Endothelial cell of umbilical vein (primary cell): Measurements from ENCODE around the gene UST. TPM values are rescaled to one million over a fixed set of nuclear protein-coding genes. Genes with fewer than 3 reads are reported as not detected.

Source experiments
- BruUV-seq: library from RNA; stranded (reverse); fragments of 400-500 nt; replicated peaks from 2 replicates; lab custom pipeline; 2021; lab: Mats Ljungman, UMichigan
- CTCF ChIA-PET: fragments of 300-600, 350-600 bp; sonication (Branson Sonifier 250); formaldehyde crosslinking; loops from one replicate; lab custom pipeline; 2021; ENCODE audit warnings: antibody characterized with exemption, inconsistent platforms; lab: Charles Lee
- POLR2A ChIA-PET: fragments of 300-600, 350-600 bp; sonication (Branson Sonifier 250); formaldehyde crosslinking; loops from one replicate; lab custom pipeline; 2021; ENCODE audit warnings: antibody characterized with exemption, inconsistent platforms; lab: Charles Lee
- DNase-seq: peaks from one replicate; pipeline ENCODE4 v3.0.0-alpha.2; 2011; ENCODE audit warnings: low read depth, low spot score
- FAIRE-seq: peaks from 2 replicates; lab custom pipeline; 2011; peaks lifted over from hg19 to GRCh38; lab: Jason Lieb, UNC
- H2AFZ ChIP-seq: 2 replicates; pipeline ENCODE4 v1.6.0; 2012; ENCODE audit warnings: low read depth, low read length, control low read depth, inconsistent platforms
- H3K27ac ChIP-seq: 2 replicates; pipeline ENCODE4 v1.5.1; 2011; ENCODE audit warnings: low read depth, mild to moderate bottlenecking, control low read depth, low read length, moderate library complexity; ENCODE audit not compliant: insufficient read depth
- H3K27me3 ChIP-seq, 2 experiments: 2 replicates each; pipeline versions ENCODE4 v1.6.0 to v1.6.1; 2011; ENCODE audit warnings: low read length in 2 of 2, mixed read lengths in 1 of 2; ENCODE audit not compliant: control insufficient read depth in 2 of 2, insufficient read depth in 2 of 2
- H3K36me3 ChIP-seq, 2 experiments: 2 replicates in 1 of 2; 3 replicates in 1 of 2; pipeline ENCODE4 v1.5.1; 2011; ENCODE audit warnings: low read length in 2 of 2, mild to moderate bottlenecking in 1 of 2, moderate library complexity in 1 of 2; ENCODE audit not compliant: control insufficient read depth in 2 of 2, insufficient read depth in 2 of 2; ENCODE audit errors: extremely low read depth in 1 of 2
- H3K4me1 ChIP-seq: 3 replicates; pipeline ENCODE4 v1.5.1; 2011; ENCODE audit warnings: mild to moderate bottlenecking, low read length; ENCODE audit not compliant: control insufficient read depth, insufficient read depth; ENCODE audit errors: extremely low read depth
- H3K4me2 ChIP-seq: 2 replicates; pipeline ENCODE4 v1.6.1; 2011; ENCODE audit warnings: low read length, control low read depth, mixed read lengths; ENCODE audit not compliant: insufficient read depth
- H3K4me3 ChIP-seq, 3 experiments: fragments of 200-600 bp in 1 of 3; sonication (generic), shearing (Covaris generic) in 1 of 3; replicated peaks in 1 of 3; 2 replicates each; pipeline ENCODE4 v1.5.1; 2011 to 2016; ENCODE audit warnings: control low read depth in 3 of 3, low read length in 3 of 3, mild to moderate bottlenecking in 2 of 3, inconsistent platforms in 1 of 3, low read depth in 1 of 3, moderate library complexity in 1 of 3; ENCODE audit not compliant: insufficient read depth in 1 of 3
- H3K79me2 ChIP-seq: 2 replicates; pipeline ENCODE4 v1.6.0; 2012; ENCODE audit warnings: low read length, inconsistent platforms; ENCODE audit not compliant: control insufficient read depth, insufficient read depth
- H3K9ac ChIP-seq: replicated peaks from 2 replicates; pipeline ENCODE3; 2011; ENCODE audit warnings: low read length, control low read depth; ENCODE audit not compliant: insufficient read depth; ENCODE audit errors: extremely low read depth
- H3K9me1 ChIP-seq: replicated peaks from 3 replicates; pipeline ENCODE4 v1.6.0; 2011; ENCODE audit warnings: mild to moderate bottlenecking, low read length; ENCODE audit not compliant: control insufficient read depth, insufficient read depth; ENCODE audit errors: extremely low read depth
- H3K9me3 ChIP-seq: replicated peaks from 2 replicates; pipeline ENCODE4 v1.5.1; 2012; ENCODE audit warnings: low read length, inconsistent platforms; ENCODE audit not compliant: control insufficient read depth, insufficient read depth
- H4K20me1 ChIP-seq: replicated peaks from 2 replicates; pipeline ENCODE3; 2011; ENCODE audit warnings: mild to moderate bottlenecking, low read length; ENCODE audit not compliant: control insufficient read depth, insufficient read depth; ENCODE audit errors: extremely low read depth
- EZH2 ChIP-seq: IDR thresholded peaks from 2 replicates; pipeline ENCODE4 v1.6.1; 2012; ENCODE audit warnings: borderline replicate concordance, low read depth, mild to moderate bottlenecking, moderate library complexity, low read length, inconsistent platforms; ENCODE audit not compliant: severe bottlenecking
- FOS ChIP-seq: IDR thresholded peaks from 2 replicates; pipeline ENCODE4 v1.6.1; 2011; ENCODE audit warnings: mild to moderate bottlenecking, low read length, moderate library complexity, borderline replicate concordance; ENCODE audit not compliant: insufficient read depth
- GATA2 ChIP-seq: IDR thresholded peaks from 2 replicates; pipeline ENCODE4 v1.7.0; 2011; ENCODE audit warnings: low read depth, mild to moderate bottlenecking, moderate library complexity, mixed read lengths, low read length; ENCODE audit not compliant: insufficient read length, insufficient read depth
- JUN ChIP-seq: IDR thresholded peaks from 2 replicates; pipeline ENCODE4 v1.6.1; 2011; ENCODE audit warnings: borderline replicate concordance, low read depth; ENCODE audit not compliant: insufficient read length, insufficient read depth
- MYC ChIP-seq: IDR thresholded peaks from one replicate; pipeline ENCODE4 v1.6.1; 2011; ENCODE audit warnings: mild to moderate bottlenecking, low read depth, low read length
- POLR2A ChIP-seq: IDR thresholded peaks from 2 replicates; pipeline ENCODE4 v1.6.1; 2012; ENCODE audit warnings: low read depth, mild to moderate bottlenecking, control low read depth, low read length
- POLR2AphosphoS5 ChIP-seq: IDR thresholded peaks from 2 replicates; pipeline ENCODE4 v1.6.1; 2012; ENCODE audit warnings: low read depth, mild to moderate bottlenecking, control low read depth, low read length, moderate library complexity; ENCODE audit not compliant: insufficient read depth
- dilution Hi-C: fragments of 300-500 bp; cut with MboI; formaldehyde crosslinking; loops from one replicate; pipeline ENCODE4 v1.15.0; 2019; ENCODE audit warnings: low sequenced_read_pairs; ENCODE audit not compliant: extremely low pct_ligation_motif_present
- intact Hi-C: fragments of 100-400 bp; cut with micrococcal nuclease; formaldehyde crosslinking; loops from one replicate; pipeline ENCODE4 v1.10.0; 2022
- polyA plus RNA-seq, 4 experiments: library from polyadenylated mRNA; depleted of rRNA in 3 of 4; stranded (reverse) in 3 of 4; unstranded in 1 of 4; fragments of >200 nt; gene quantifications; 2 replicates each; pipeline versions ENCODE4 v1.2.1 to v1.2.3, GENCODE V29; 2011 to 2012; ENCODE audit warnings: missing spikeins in 1 of 4
- total RNA-seq: library from RNA; stranded (reverse); gene quantifications from 2 replicates; pipeline ENCODE4 v1.2.3, GENCODE V29; 2021
- TF ChIP-seq, protein P1 (sequence below): IDR thresholded peaks from 2 replicates; pipeline ENCODE4 v1.6.1; 2011; ENCODE audit not compliant: insufficient read depth, insufficient read length
- TF ChIP-seq, protein P2 (sequence below), 2 donors: IDR thresholded peaks; 1 replicate in 1 of 2; 2 replicates in 1 of 2; pipeline ENCODE4 v1.5.1; 2011; ENCODE audit warnings: low read length in 2 of 2, mild to moderate bottlenecking in 2 of 2, moderate library complexity in 2 of 2, control low read depth in 1 of 2, inconsistent platforms in 1 of 2, low read depth in 1 of 2; ENCODE audit not compliant: insufficient read depth in 1 of 2; ENCODE audit errors: extremely low read depth in 1 of 2

The UST gene
- total and polyA plus RNA-seq, 2 donors (not counting 3 experiments of a cell fraction or from before 2014, with no cell fraction given): 0.26 to 0.84 TPM

DNA sequence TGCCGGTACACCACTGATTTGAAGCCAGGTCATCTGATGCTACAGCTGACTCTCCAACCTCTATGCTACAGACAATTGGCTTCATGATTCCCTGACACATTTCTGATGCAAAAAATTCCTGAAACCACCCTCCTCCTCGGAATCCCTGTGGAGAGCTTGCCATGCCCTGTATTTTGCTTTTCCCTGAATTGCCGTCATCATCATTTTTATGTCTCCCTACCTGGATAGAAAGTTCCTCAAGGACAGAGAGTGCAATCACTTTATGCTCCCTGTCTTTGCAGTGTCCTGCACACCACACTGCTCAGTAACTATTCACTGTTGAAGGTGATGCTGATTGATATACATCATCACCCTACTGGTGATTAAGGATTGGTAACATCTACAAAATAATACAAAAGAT is 239.8 kb downstream of the UST start:
- H3K4me3 ChIP-seq: no peak overlapping the region
- no peaks in the 10 kb centered on the region for H3K9me3 ChIP-seq
- H3K9me1 ChIP-seq: no peaks in the 10 kb centered on the region
- H2AFZ ChIP-seq: no peak overlapping the region
- intact Hi-C loops (no loop called here), dilution Hi-C loops (no loop called here)
- POLR2A ChIA-PET: no interaction called here
- no peaks in the 10 kb centered on the region for H3K4me1 ChIP-seq
- DNase-seq: no peak
- no peaks in the 10 kb centered on the region for H3K36me3 ChIP-seq
- TF ChIP-seq JUN (no peak), POLR2A (no peak), POLR2AphosphoS5 (no peak), GATA2 (no peak), FOS (no peak), EZH2 (no peak), MYC (no peak)
- TF ChIP-seq, protein P1, sequence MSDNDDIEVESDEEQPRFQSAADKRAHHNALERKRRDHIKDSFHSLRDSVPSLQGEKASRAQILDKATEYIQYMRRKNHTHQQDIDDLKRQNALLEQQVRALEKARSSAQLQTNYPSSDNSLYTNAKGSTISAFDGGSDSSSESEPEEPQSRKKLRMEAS: no peak
- TF ChIP-seq, protein P2, sequence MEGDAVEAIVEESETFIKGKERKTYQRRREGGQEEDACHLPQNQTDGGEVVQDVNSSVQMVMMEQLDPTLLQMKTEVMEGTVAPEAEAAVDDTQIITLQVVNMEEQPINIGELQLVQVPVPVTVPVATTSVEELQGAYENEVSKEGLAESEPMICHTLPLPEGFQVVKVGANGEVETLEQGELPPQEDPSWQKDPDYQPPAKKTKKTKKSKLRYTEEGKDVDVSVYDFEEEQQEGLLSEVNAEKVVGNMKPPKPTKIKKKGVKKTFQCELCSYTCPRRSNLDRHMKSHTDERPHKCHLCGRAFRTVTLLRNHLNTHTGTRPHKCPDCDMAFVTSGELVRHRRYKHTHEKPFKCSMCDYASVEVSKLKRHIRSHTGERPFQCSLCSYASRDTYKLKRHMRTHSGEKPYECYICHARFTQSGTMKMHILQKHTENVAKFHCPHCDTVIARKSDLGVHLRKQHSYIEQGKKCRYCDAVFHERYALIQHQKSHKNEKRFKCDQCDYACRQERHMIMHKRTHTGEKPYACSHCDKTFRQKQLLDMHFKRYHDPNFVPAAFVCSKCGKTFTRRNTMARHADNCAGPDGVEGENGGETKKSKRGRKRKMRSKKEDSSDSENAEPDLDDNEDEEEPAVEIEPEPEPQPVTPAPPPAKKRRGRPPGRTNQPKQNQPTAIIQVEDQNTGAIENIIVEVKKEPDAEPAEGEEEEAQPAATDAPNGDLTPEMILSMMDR (IDR thresholded peaks at IDR 0.05; ENCODE audit: extremely low read depth in 1 of 2, insufficient read depth in 1 of 2, low read depth in 1 of 2, low read length in 2 of 2): no peak
- H3K79me2 ChIP-seq: no peaks in the 10 kb centered on the region
- no peaks in the 10 kb centered on the region for H3K27me3 ChIP-seq
- no peaks in the 10 kb centered on the region for H4K20me1 ChIP-seq
- H3K27ac ChIP-seq: no peak overlapping the region
- CTCF ChIA-PET: no interaction called here
- no peak overlapping the region for H3K9ac ChIP-seq
- FAIRE-seq: no peak
- no TSS peak for BruUV-seq
- no peak overlapping the region for H3K4me2 ChIP-seq
